Ishikawa (cell line): ENCODE data around the gene TUBGCP4.

ENCODE experiments used
- CREB1 ChIP-seq: IDR thresholded peaks from 2 replicates; pipeline ENCODE4 v1.6.1; 2012; ENCODE audit warnings: low read depth
- EGR1 ChIP-seq: IDR thresholded peaks from 2 replicates; pipeline ENCODE4 v1.6.1; 2012
- EP300 ChIP-seq: IDR thresholded peaks from 2 replicates; pipeline ENCODE4 v1.6.1; 2012; ENCODE audit warnings: borderline replicate concordance
- RAD21 ChIP-seq: IDR thresholded peaks from 2 replicates; pipeline ENCODE4 v1.6.1; 2012; ENCODE audit warnings: low read depth
- TCF12 ChIP-seq: IDR thresholded peaks from 2 replicates; pipeline ENCODE4 v1.6.1; 2012; ENCODE audit warnings: low read depth
- TEAD4 ChIP-seq: IDR thresholded peaks from 2 replicates; pipeline ENCODE4 v1.6.1; 2012
- YY1 ChIP-seq: IDR thresholded peaks from 2 replicates; pipeline ENCODE4 v1.6.1; 2012; ENCODE audit warnings: low read depth
- ZBTB7A ChIP-seq: IDR thresholded peaks from 2 replicates; pipeline ENCODE4 v1.6.1; 2012; ENCODE audit warnings: low read depth
- TF ChIP-seq, protein P1 (sequence below): IDR thresholded peaks from 2 replicates; pipeline ENCODE4 v1.6.1; 2012
- TF ChIP-seq, protein P2 (sequence below): IDR thresholded peaks from 2 replicates; pipeline ENCODE4 v1.6.1; 2012; ENCODE audit warnings: low read depth, mild to moderate bottlenecking

DNA sequence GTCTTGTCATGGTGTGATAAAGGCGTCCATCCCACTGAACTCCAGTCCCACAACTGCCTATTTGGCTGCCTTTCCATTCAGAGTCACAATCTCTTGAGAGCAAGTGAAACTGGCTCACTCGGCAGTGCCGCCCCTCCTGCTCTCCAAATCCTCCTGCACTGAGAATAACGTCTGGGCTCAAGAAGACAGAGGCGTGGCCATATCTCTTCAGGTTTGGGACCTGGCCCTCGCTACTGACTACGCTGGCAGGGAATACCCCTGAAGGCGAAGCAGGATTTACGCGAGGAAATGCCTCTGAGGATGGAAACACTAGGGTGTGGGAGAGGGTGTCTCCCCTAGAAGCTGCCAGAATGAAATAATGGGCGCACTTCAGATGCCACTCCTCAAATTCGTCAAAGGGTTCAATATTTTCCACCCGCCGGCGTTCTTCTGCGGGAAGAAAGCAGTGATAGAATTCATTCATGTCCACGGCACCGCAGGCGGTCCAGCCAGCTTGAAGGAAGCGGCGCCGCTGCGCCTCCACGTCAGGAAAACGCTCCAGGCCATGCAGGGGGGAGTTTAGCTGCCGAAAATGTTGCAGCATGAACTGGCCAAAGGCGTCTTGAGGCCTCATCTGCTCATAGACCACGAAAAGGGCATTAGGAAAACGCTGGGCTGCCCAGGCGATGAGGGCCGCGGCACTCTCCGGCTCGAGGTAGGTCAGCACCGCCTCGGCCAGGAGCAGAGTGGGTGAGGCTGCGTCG is 41.5 kb upstream of the TUBGCP4 start:
- TF ChIP-seq ZBTB7A (no peak), TEAD4 (no peak), RAD21 (no peak), TCF12 (no peak), EGR1 (no peak), EP300 (no peak), YY1 (no peak), CREB1 (no peak)
- TF ChIP-seq, protein P1, sequence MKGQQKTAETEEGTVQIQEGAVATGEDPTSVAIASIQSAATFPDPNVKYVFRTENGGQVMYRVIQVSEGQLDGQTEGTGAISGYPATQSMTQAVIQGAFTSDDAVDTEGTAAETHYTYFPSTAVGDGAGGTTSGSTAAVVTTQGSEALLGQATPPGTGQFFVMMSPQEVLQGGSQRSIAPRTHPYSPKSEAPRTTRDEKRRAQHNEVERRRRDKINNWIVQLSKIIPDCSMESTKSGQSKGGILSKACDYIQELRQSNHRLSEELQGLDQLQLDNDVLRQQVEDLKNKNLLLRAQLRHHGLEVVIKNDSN = no peak
- TF ChIP-seq, protein P2, sequence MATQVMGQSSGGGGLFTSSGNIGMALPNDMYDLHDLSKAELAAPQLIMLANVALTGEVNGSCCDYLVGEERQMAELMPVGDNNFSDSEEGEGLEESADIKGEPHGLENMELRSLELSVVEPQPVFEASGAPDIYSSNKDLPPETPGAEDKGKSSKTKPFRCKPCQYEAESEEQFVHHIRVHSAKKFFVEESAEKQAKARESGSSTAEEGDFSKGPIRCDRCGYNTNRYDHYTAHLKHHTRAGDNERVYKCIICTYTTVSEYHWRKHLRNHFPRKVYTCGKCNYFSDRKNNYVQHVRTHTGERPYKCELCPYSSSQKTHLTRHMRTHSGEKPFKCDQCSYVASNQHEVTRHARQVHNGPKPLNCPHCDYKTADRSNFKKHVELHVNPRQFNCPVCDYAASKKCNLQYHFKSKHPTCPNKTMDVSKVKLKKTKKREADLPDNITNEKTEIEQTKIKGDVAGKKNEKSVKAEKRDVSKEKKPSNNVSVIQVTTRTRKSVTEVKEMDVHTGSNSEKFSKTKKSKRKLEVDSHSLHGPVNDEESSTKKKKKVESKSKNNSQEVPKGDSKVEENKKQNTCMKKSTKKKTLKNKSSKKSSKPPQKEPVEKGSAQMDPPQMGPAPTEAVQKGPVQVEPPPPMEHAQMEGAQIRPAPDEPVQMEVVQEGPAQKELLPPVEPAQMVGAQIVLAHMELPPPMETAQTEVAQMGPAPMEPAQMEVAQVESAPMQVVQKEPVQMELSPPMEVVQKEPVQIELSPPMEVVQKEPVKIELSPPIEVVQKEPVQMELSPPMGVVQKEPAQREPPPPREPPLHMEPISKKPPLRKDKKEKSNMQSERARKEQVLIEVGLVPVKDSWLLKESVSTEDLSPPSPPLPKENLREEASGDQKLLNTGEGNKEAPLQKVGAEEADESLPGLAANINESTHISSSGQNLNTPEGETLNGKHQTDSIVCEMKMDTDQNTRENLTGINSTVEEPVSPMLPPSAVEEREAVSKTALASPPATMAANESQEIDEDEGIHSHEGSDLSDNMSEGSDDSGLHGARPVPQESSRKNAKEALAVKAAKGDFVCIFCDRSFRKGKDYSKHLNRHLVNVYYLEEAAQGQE = no peak
